HG02981 (cell line): ENCODE results near the gene LY86.
"Not testable (repeated sequence)": the region's sequence is repeated elsewhere in the genome, so short reads cannot be mapped to it uniquely, and the experiment has no call there.

ENCODE experiments used
- ATAC-seq: cut with Tn5 transposase; IDR thresholded peaks from one replicate; pipeline ENCODE4 v1.9.1; 2021; ENCODE audit warnings: mild to moderate bottlenecking, moderate library complexity; ENCODE audit not compliant: unreplicated experiment

LY86 gene

GRCh38 chr6:6595025-6595424, 6.5 kb downstream of the LY86 start:
- ATAC-seq = no peak

- no peak for ATAC-seq
These were observed 7.4 kb downstream of the LY86 start for GRCh38 chr6:6595952-6596351.

- no peak for ATAC-seq
These were observed 8.2 kb downstream of the LY86 start for GRCh38 chr6:6596529-6597328.

- no peak for ATAC-seq
These were observed 9.2 kb downstream of the LY86 start for GRCh38 chr6:6597682-6598081.

- ATAC-seq = no peak
These were observed 11.0 kb downstream of the LY86 start for GRCh38 chr6:6599468-6599873.

GRCh38 chr6:6600875-6601274, 12.4 kb downstream of the LY86 start:
- ATAC-seq = no peak

GRCh38 chr6:6602262-6602661, 13.7 kb downstream of the LY86 start:
- no peak for ATAC-seq

GRCh38 chr6:6603317-6603716, 14.8 kb downstream of the LY86 start:
- no peak for ATAC-seq

GRCh38 chr6:6604015-6604414, 15.5 kb downstream of the LY86 start:
- ATAC-seq = no peak

- no peak for ATAC-seq
These were observed 16.0 kb downstream of the LY86 start for GRCh38 chr6:6604566-6604965.

- ATAC-seq = no peak
These were observed 17.4 kb downstream of the LY86 start for GRCh38 chr6:6605873-6606272.

GRCh38 chr6:6606391-6607030, 18.0 kb downstream of the LY86 start:
- not testable (repeated sequence) for ATAC-seq

GRCh38 chr6:6609450-6609849, 20.9 kb downstream of the LY86 start:
- ATAC-seq = no peak

GRCh38 chr6:6610031-6610591, 21.6 kb downstream of the LY86 start:
- ATAC-seq = peak; percentile 92

GRCh38 chr6:6611486-6611885, 23.0 kb downstream of the LY86 start:
- no peak for ATAC-seq

- no peak for ATAC-seq
These were observed 23.8 kb downstream of the LY86 start for GRCh38 chr6:6612308-6612707.

- ATAC-seq = not testable (repeated sequence)
These were observed 24.7 kb downstream of the LY86 start for GRCh38 chr6:6613103-6613718.

- ATAC-seq = no peak
These were observed 25.8 kb downstream of the LY86 start for GRCh38 chr6:6614096-6614982.

GRCh38 chr6:6614983-6615349, 26.4 kb downstream of the LY86 start:
- ATAC-seq = no peak

- ATAC-seq = peak; percentile 76
These were observed 28.1 kb downstream of the LY86 start for GRCh38 chr6:6616656-6617055.
